Epithelial cell of esophagus (primary cell): ENCODE results near the gene TULP1.

ENCODE experiments used
- DNase-seq: peaks from one replicate; pipeline ENCODE4 v3.0.0; 2010; ENCODE audit warnings: low read depth
- H3K4me3 ChIP-seq: 2 replicates; pipeline ENCODE4 v1.5.1; 2011; ENCODE audit warnings: mild to moderate bottlenecking, low read length, control low read depth
- TF ChIP-seq, protein P1 (sequence below): IDR thresholded peaks from 2 replicates; pipeline ENCODE4 v1.5.1; 2011; ENCODE audit warnings: low read depth, mild to moderate bottlenecking, low read length, control low read depth, inconsistent platforms; ENCODE audit not compliant: insufficient read depth; ENCODE audit errors: missing control alignments

The TULP1 gene

DNA sequence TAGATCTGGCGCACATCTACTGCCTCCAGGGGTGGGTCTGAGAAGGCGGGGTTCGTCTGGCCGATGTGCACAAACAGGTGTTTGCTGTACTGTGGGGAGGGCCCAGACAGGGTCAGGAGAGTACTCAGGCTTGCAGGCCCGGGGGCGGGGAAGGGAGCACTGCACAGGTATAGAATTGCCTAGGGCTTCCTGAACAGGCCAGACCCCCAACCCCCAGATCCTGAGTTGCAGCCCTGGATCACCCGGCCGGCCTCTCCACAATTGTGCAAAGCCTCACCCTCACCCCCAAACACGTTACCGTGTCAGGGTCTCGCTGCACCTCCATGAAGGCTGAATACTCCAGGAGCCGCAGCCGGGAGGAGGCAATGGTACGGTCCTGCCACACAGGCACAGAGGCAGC, 36.7 kb downstream of the TULP1 start:
- TF ChIP-seq, protein P1, sequence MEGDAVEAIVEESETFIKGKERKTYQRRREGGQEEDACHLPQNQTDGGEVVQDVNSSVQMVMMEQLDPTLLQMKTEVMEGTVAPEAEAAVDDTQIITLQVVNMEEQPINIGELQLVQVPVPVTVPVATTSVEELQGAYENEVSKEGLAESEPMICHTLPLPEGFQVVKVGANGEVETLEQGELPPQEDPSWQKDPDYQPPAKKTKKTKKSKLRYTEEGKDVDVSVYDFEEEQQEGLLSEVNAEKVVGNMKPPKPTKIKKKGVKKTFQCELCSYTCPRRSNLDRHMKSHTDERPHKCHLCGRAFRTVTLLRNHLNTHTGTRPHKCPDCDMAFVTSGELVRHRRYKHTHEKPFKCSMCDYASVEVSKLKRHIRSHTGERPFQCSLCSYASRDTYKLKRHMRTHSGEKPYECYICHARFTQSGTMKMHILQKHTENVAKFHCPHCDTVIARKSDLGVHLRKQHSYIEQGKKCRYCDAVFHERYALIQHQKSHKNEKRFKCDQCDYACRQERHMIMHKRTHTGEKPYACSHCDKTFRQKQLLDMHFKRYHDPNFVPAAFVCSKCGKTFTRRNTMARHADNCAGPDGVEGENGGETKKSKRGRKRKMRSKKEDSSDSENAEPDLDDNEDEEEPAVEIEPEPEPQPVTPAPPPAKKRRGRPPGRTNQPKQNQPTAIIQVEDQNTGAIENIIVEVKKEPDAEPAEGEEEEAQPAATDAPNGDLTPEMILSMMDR: no peak
- no peak for DNase-seq
- H3K4me3 ChIP-seq: no peak overlapping the region

DNA sequence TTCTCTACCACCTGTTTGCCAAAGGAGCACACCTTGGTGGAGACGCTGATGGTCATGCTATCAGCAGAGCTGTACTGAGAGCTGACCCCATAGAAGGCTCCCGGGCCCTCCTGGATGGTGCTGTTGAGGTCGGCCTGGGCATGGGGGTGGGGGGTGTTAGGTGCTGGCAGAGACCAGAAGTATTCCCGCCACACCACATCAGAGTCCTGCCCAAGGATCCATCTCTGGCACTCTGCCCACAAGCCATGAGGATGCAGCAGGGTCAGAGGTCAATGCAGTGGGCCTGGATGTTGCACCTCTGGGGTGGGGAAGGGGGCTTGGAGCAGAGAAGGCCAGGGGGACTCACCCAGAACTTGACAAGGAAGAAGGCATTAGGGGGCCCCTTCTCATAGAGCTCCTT, 37.1 kb downstream of the TULP1 start:
- TF ChIP-seq, protein P1: no peak
- DNase-seq: no peak
- H3K4me3 ChIP-seq: no peak overlapping the region

DNA sequence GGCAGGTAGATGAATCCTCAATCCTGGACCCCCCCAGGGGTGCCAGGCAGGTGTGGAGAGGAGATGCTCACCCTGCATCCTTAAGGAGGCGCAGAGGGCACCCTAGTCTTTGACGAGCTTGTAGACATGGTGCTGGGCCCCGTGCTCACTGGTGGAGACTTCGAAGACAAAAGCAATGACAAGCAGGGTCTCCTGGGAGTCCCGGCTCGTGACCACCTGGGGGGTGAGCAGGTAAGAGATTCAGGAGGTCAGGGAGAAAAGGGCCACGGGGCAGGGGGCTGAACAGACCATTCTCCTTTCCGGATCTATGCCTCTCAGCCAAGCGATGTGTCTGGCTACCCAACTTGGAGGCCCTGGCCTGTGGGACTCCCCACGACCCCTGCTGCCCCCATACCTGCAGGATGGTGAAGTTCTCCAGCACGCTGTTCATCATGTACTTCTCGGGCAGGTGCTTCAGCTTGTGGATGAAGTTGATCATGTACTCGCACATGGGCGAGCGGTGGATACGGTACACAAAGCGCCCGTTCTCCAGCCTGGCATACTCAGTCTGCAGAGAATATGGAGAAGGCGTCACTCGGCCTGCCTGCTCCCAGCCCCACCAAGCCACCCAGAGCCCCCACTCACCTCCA, 37.6 kb downstream of the TULP1 start:
- TF ChIP-seq, protein P1: no peak
- DNase-seq: no peak
- no peak overlapping the region for H3K4me3 ChIP-seq

DNA sequence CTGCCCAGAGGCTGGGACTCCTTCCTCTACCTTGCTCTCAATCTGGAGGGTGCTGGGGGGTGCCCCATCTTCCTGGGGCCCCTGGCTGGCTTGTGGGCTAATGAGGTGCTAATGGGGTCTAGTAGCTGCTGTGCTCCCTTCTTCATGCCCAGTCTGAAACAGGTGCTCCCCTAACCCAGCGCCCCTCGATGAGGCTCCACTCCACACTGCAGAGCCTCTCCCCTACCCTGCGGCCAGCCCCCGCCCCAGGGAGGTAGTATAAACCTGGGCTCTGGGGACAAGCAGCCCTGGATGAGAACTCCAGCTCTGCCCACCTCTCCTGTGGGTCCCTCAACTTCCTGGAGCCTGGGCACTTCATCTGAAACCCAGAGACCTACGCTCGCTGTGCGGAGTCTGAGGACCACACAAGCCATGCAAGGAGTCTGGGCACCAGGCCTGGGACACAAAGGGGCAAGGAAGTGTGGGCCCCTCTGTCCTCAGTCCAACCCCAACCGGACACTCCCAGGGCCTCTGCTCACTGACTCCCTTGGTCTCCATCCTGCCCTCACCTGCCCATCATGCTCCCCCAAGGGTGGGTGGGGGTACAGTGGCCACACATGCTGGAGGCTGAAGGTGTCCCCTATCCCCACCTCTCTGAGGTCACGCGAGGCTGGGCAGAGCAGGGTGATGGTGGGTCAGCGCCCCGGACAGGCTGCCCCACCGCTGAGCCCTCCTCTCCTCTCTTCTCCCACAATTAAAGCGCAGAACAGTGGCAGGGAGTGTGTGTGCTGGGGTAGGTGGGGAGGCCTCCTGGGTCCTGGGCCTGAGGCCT, 38.4 kb downstream of the TULP1 start:
- TF ChIP-seq, protein P1: no peak
- DNase-seq: no peak
- no peak overlapping the region for H3K4me3 ChIP-seq

DNA sequence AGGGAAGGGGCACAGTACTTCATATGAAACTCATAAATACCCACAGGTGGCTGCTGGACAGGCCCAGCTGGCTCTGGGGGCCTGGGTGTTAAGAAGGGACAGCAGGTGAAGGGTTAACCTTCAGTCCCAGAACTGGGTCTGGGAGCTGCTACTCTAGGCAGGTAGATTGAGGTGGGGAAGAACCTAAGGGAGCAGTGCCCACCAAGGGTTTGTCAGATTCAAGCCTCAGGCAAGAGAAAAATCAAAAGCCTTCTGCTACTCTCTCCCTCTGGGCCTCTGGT, 38.9 kb downstream of the TULP1 start:
- no peak for DNase-seq
- no peak overlapping the region for H3K4me3 ChIP-seq
- TF ChIP-seq, protein P1: no peak

DNA sequence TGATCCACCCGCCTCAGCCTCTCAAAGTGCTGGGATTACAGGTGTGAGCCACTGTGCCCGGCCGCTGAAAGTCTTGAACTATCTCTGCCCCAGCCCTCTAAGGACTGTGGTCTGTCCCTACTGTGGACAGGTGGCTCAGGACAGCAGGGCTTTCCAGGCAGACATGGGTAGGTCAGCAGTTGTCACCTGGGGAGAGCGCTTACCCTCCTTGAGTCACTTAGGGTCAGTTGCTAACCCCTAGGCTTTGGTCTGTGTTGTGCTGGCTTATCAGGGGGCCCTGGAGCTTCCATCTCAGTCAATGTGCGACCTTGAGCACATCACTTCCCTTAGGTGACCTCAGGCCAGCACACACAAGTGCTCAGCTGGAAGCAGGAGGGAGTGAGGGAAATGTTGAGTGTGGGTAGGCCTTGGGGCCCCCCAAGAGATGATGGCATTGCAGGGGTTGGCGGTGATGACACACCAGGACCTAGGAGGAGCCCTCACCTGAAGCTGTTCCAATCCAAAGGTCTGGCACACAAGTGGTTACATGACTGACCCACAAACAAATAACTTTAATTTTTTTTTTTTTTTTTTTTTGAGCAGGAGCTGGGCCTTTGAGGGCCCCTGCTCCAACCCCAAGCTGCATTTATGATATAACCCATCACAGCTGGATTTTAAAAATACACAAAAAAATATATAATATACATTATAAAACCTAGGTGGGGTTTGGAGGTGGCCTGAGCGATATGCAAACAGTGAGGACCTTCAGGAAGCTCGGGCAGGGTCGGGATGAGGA, 39.4 kb downstream of the TULP1 start:
- H3K4me3 ChIP-seq: no peak overlapping the region
- DNase-seq: no peak
- TF ChIP-seq, protein P1: no peak
